Measurements from ENCODE around the gene CTNNA3. TPM values are rescaled to one million over a fixed set of nuclear protein-coding genes. Genes with fewer than 3 reads are reported as not detected.

Gene CTNNA3
- total and polyA plus RNA-seq, 2 donors from 2014 or later, result 0.45 to 0.72 TPM

DNA sequence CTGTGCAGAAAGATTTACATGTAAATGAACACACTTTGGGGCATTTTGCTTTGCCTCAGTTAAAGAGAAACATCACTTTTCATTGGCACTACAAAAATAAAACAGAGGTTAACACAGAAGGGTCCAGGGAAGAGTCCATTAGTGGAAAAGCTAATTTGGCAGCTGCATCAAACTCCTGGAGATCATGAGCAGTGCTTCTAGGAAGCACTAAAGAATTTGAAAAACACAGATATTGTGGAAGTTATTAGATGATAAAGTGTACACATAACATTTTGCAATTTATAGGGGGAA lies 608.9 kb downstream of the CTNNA3 start:
- no peak overlapping the region for H3K27ac ChIP-seq (ENCODE audit: low read depth in 2 of 2, low read length in 2 of 2)
- no peak overlapping the region for H3K9ac ChIP-seq (ENCODE audit: low read length in 3 of 3)
- no peaks in the 10 kb centered on the region for H3K36me3 ChIP-seq (ENCODE audit: control insufficient read depth in 2 of 3, insufficient read depth in 3 of 3, low read length in 3 of 3)
- intact Hi-C loops (cut with DNase I), result no loop called here
- H3K4me1 ChIP-seq (ENCODE audit: control insufficient read depth in 2 of 3, insufficient read depth in 2 of 3, low read depth in 1 of 3, low read length in 3 of 3), result no peaks in the 10 kb centered on the region
- H3K27me3 ChIP-seq (ENCODE audit: control insufficient read depth, insufficient read depth, low read length), result no peaks in the 10 kb centered on the region
- no peak for TF ChIP-seq CTCF (IDR thresholded peaks at IDR 0.05; ENCODE audit: borderline replicate concordance, extremely low read depth, insufficient read depth)
- H3K9me3 ChIP-seq (ENCODE audit: control insufficient read depth in 2 of 3, insufficient read depth in 1 of 3, low read length in 3 of 3), result no peaks in the 10 kb centered on the region
- H3K4me3 ChIP-seq (ENCODE audit: low read length in 3 of 3), result no peak overlapping the region
- no peak for FAIRE-seq
- DNase-seq, result no peak

DNA sequence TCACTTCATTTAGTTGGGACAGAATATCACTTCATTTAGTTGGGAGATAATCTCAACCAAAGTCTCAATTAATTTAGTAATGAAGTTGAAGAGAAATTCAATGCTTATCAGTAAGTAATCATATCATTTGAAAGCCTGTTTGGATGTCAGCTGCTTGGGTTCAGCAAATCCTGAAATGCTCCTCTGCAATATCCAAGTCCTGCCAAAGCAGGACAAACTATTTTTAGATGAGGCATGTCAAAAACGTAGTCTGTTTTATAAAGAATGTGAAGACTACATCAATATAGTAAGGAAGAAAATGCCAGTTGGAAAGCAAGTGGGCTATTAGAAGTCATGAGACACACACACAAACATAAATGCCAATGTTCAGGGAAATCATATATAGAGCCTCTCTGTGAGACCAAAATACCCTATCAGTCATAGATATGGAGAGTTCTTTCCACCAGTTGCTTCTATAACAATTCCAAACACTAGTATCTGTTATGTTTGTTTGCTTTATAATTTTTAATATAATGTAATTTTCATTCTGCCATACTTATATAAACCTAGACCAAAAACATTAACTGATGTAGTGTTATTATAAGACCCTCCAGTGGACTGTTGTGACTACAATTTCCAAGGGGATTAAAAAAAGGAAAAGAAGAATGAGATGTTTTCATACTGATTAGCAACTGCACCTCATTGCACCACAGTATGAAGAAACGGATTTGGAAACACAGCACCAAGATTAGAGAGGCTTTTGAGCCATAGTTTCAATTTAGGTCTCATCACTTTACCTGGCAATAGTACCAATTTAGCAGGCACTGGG lies 609.5 kb downstream of the CTNNA3 start:
- no peaks in the 10 kb centered on the region for H3K4me1 ChIP-seq (ENCODE audit: control insufficient read depth in 2 of 3, insufficient read depth in 2 of 3, low read depth in 1 of 3, low read length in 3 of 3)
- no peaks in the 10 kb centered on the region for H3K9me3 ChIP-seq (ENCODE audit: control insufficient read depth in 2 of 3, insufficient read depth in 1 of 3, low read length in 3 of 3)
- TF ChIP-seq CTCF (IDR thresholded peaks at IDR 0.05; ENCODE audit: borderline replicate concordance, extremely low read depth, insufficient read depth), result no peak
- no peak for FAIRE-seq
- no peaks in the 10 kb centered on the region for H3K27me3 ChIP-seq (ENCODE audit: control insufficient read depth, insufficient read depth, low read length)
- no peaks in the 10 kb centered on the region for H3K36me3 ChIP-seq (ENCODE audit: control insufficient read depth in 2 of 3, insufficient read depth in 3 of 3, low read length in 3 of 3)
- no peak for DNase-seq
- no peak overlapping the region for H3K27ac ChIP-seq (ENCODE audit: low read depth in 2 of 2, low read length in 2 of 2)
- no peak overlapping the region for H3K4me3 ChIP-seq (ENCODE audit: low read length in 3 of 3)
- H3K9ac ChIP-seq (ENCODE audit: low read length in 3 of 3), result no peak overlapping the region
- intact Hi-C loops (cut with DNase I), result no loop called here

DNA sequence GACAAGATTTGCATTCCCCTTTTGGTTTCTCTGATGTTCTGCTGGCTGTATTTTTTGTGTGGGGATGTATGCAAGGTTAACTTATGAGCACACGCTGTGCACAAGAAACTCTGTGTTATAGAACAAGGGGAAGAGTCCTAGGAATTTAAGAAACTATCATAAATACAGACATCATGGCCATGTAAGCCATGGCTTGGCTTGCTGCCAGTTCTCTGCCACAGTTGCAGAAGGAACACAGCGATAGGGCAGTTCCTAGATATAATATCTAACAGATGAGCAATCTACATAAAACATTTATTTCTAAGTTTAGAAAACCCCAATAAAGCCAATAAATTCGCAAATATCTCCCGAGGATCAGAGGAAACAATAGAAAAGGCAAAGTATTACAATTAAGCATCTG lies 616.9 kb downstream of the CTNNA3 start:
- Histone ChIP-seq H3K27ac (ENCODE audit: low read depth in 2 of 2, low read length in 2 of 2) (no peak overlapping the region), H3K36me3 (ENCODE audit: control insufficient read depth in 2 of 3, insufficient read depth in 3 of 3, low read length in 3 of 3) (no peaks in the 10 kb centered on the region), H3K4me3 (ENCODE audit: low read length in 3 of 3) (no peak overlapping the region), H3K4me1 (ENCODE audit: control insufficient read depth in 2 of 3, insufficient read depth in 2 of 3, low read depth in 1 of 3, low read length in 3 of 3) (no peaks in the 10 kb centered on the region), H3K9ac (ENCODE audit: low read length in 3 of 3) (no peak overlapping the region), H3K27me3 (ENCODE audit: control insufficient read depth, insufficient read depth, low read length) (no peaks in the 10 kb centered on the region), H3K9me3 (ENCODE audit: control insufficient read depth in 2 of 3, insufficient read depth in 1 of 3, low read length in 3 of 3) (no peaks in the 10 kb centered on the region)
- TF ChIP-seq CTCF (IDR thresholded peaks at IDR 0.05; ENCODE audit: borderline replicate concordance, extremely low read depth, insufficient read depth), result no peak
- no peak for DNase-seq
- FAIRE-seq, result no peak
- intact Hi-C loops (cut with DNase I), result no loop called here

- Histone ChIP-seq H3K36me3 (ENCODE audit: control insufficient read depth in 2 of 3, insufficient read depth in 3 of 3, low read length in 3 of 3) (no peaks in the 10 kb centered on the region), H3K27me3 (ENCODE audit: control insufficient read depth, insufficient read depth, low read length) (no peaks in the 10 kb centered on the region), H3K27ac (ENCODE audit: low read depth in 2 of 2, low read length in 2 of 2) (no peak overlapping the region), H3K4me1 (ENCODE audit: control insufficient read depth in 2 of 3, insufficient read depth in 2 of 3, low read depth in 1 of 3, low read length in 3 of 3) (no peaks in the 10 kb centered on the region), H3K9ac (ENCODE audit: low read length in 3 of 3) (no peak overlapping the region), H3K4me3 (ENCODE audit: low read length in 3 of 3) (no peak overlapping the region), H3K9me3 (ENCODE audit: control insufficient read depth in 2 of 3, insufficient read depth in 1 of 3, low read length in 3 of 3) (no peaks in the 10 kb centered on the region)
- intact Hi-C loops (cut with DNase I), result no loop called here
- TF ChIP-seq CTCF (IDR thresholded peaks at IDR 0.05; ENCODE audit: borderline replicate concordance, extremely low read depth, insufficient read depth), result no peak
- FAIRE-seq, result no peak
- DNase-seq, result no peak
Measured at GRCh38 chr10:67077376-67077775, 618.6 kb downstream of the CTNNA3 start.

Data from kidney (tissue), 14 donors.